ENCODE data around the gene ROPN1.
A peak's percentile ranks its signal among the peaks of the same experiment; 100 is the strongest.
"Not testable (repeated sequence)": the region's sequence is repeated elsewhere in the genome, so short reads cannot be mapped to it uniquely, and the experiment has no call there.

The ROPN1 gene

GRCh38 chr3:123997543-123997942 is 5.6 kb upstream of the ROPN1 start:
- ATAC-seq (no peak), DNase-seq (no peak)

DNA sequence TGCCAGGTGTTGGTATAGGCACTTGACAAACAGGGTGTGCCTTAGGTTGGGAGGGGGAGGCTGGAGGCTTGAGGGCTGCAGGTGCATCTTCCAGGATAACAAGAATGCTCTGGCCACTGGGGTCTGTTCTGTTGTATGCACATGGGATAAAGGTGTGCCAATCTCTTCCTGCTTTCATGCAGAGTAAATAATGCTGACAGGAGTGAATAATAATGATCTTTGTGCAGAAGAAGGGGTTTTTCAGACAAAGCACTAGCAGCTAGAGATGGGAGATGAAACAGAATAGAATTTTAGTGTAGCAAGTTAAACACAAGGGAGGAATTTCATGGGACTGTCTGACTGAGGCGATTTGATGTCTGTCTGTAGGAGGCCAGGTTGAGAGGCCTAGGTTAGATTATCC is 1.9 kb upstream of the ROPN1 start:
- ATAC-seq (no peak), DNase-seq (no peak)

GRCh38 chr3:123986427-123986826 is 5.5 kb downstream of the ROPN1 start:
- ATAC-seq (no peak), DNase-seq (no peak)

DNA sequence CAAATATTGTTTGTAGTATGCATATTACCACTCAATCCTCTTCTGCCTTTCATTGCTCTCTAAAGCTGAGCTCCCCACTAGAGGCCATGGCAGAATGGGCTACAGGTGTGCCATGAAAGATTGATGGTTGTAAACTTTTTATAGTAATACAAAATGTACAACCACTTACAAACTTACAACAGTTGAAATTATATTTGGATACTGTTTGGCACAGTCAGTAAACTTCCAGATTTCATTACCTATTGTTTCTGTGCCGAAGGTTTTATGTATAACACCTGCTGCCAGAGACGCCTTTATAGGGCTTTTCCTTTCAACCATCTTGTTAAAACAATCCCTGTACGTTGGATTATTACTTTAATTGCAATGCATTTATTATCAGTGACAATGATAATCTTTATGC is 7.0 kb downstream of the ROPN1 start:
- ATAC-seq (no peak), DNase-seq (no peak)

DNA sequence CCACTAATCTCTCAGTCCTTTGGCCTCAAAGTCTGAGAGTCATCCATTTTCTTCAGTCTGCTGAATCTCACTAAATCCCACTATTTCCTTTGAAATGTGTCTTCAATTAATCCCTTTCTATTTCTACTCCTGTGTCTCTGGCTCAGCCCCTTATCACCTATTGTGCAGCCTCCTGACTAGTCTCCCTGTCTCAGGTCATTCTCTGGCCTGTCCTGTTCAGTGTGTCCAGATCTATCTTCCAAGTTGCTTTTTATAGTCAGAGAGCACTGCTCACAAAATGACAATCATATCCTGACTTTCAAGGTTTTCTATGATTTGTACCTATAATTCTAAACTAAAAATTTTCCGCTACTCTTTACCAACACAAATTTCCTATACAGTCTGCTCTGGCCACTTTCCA is 7.6 kb downstream of the ROPN1 start:
- no peak for ATAC-seq
- no peak for DNase-seq

DNA sequence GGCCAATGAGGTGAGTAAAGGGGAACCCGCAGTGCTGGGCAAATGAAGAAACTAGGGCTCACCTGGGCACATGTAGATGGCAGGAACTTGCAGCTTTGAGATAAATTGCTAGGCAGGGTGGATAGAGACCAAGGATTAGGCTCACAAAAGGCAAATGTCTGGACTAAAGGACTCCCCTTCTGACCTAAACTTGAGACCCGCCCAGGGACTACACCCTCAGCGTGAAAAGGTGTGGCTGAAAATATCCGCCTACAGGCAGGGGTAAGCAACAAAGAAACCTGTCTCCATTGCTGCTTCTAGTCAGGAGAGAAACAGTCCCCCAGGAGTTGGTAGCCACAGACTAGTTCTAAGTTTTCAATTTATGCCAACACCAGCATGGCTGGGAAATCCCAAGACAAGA is 10.6 kb downstream of the ROPN1 start:
- ATAC-seq = not testable (repeated sequence)

GRCh38 chr3:123980539-123980938 is 11.4 kb downstream of the ROPN1 start:
- ATAC-seq (no peak), DNase-seq (no peak)

More for the DNA sequence above, 10.6 kb downstream of the ROPN1 start:
- not testable (repeated sequence) for DNase-seq

- ATAC-seq = peak; percentile 79
Measured at GRCh38 chr3:123979525-123980501, 12.1 kb downstream of the ROPN1 start.

GRCh38 chr3:123976904-123977303 is 15.0 kb downstream of the ROPN1 start:
- ATAC-seq, DNase-seq: not testable (repeated sequence)

More at GRCh38 chr3:123979525-123980501, 12.1 kb downstream of the ROPN1 start:
- peak; percentile 22 for DNase-seq

DNA sequence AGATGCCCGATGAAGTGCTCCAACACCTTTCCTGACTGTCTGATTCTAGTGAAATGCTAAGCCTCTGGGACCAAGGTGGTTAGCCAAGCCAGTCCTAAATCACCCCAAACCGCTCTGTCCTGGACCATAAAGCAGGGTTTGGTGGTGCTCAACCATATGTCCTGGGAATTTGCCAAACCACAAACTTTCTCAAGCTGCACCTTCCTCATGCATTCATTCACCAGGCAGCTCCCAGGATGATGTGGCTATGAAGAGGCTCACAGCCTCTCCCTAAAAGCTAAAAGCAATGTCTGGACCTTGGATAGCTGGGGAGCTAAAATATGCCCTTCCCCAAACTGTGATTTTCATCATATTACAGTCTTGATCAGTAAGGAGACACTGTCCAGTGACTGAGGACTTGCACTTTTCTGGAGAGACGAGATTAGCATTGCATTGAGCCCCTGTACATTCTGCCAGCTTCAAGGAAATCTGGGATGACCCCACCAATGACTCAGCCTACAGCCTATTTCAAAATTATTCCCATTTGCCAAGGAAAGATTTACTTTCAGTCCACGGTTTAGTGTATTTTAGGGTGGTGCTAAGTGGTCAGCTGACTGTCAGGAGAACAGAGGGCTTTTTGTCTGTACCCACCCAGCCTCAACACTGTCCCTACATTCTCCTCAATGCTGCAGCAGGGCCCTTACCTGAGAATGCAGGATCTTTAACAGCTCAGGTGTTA is 15.6 kb downstream of the ROPN1 start:
- not testable (repeated sequence) for ATAC-seq, DNase-seq

DNA sequence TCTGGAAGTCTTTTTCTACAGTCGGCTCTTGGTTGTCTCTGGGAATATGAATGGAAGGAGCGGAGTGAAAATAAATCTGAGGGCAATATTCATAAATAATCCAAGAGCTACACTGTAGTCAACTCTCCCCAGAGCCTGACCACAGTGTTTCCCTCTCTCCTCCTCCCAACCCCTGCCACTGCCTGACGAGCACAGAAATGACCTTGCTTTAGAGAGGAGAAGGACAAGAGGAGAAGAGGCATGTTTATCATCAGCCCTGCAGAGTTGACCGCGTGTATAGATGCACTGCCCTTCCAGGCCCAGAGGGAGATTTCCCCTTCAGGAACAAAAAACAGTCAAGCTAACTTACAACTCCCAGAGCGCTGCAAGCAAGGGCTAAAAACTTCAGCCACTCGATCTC is 16.9 kb downstream of the ROPN1 start:
- ATAC-seq, DNase-seq: not testable (repeated sequence)

DNA sequence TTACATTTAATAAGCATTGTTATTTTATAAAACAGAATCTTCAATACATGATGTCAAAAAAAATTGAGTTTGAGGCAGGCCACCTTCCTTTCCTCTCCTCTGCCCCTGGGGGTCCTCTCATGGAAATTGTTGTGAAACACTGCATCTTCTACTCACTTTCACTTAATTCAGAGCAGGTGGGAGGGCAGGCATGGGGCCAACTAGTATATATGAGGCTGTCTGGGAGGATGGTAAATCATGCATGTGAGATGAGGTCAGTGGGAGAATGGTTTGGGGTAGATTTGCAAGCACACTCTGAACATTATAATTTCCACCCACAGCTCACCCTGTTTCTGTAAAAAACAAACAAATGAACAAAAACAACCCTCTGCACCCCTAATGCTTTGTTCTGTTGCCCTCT is 20.5 kb downstream of the ROPN1 start:
- DNase-seq = no peak
- no peak for ATAC-seq

DNA sequence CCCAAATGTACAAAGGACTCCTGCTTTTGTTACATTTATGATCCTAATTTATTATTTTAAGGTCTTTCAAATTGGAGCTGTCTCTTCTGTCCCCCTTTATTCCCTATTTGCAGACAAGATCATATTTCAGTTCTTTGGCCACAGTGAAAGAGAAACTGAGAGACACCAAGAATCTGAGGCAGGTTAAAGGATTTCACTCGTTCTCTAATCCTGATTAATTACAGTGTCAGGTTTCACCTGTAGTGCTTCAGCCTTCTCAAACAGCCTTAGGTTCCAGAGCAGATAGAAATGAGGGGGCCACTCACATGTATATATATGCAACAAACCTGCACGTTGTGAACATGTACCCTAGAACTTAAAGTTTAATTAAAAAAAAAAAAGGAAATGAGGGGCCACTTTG is 24.7 kb downstream of the ROPN1 start:
- not testable (repeated sequence) for DNase-seq, ATAC-seq

GRCh38 chr3:123966799-123967198 is 25.1 kb downstream of the ROPN1 start:
- ATAC-seq = peak; percentile 32
- not testable (repeated sequence) for DNase-seq

DNA sequence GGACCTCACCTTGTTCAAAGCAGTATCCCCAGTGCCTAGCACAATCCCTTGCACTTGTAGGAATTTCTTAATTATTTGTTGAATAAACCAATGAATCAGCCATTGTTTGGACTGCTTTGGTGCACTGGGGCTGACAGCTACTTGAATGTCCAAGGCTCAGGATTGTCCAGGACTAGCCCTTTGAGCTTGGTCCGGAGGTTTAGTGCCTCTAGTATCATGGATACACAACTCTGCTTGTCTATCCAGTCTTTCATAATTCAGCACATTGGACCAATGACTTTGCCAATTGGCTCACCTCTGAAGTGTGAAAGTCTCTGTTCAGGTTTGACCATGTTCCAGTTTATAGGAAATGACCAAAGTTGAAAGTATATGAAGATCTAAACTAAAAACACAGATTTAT is 27.1 kb downstream of the ROPN1 start:
- not testable (repeated sequence) for ATAC-seq, DNase-seq

DNA sequence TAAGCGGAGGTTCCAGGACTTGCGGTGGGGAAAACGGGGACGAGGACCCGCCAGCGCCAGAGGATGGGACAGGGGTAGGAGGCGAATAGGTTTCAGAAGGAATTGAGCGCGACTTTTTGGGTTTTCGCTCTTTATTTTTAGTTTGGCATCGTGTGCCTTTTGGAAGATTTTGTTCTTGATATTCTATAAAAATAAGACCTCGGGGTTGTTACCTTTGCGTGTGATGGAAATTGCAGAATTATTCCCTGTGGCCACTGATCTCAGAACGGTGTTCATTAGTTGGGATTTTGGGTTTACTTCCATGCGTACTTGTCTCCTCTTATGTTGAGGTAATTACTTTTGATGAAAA is 30.4 kb downstream of the ROPN1 start:
- no peak for DNase-seq
- ATAC-seq = no peak

DNA sequence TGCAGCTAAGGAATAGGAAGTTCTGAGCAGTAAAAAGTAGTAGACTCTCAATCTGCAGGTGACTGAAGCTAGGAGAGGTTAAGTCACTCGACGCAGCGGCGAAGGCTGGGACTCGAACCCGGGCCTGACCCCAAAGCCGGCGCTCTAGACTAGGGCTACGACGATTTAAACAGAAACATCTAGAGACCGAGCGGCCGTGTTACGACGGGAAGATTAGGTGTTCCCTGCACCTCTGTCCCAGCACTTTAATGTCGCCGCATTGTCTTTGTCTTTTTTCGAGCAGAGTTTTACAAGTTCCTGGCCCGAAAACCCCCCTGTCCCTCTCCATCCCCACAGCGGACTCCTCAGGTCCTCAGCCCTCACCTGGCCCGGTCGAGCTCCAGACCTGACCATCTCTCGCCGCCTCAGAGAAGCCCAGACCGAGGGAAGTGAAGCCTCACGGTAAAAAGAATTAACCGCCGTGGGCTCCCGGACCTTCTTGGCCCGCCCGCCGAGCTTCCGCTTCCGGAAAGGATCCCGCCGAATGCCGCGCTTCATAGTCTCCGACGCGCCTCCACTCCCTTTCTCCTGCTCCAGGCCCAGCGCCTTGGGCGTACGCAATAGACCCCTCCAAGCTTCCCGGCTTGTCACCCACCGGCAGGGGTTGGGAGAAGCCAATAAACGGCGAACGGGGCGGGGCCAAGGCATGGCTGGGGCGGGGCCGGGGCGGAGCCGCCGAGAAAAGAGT is 31.0 kb downstream of the ROPN1 start, which contains the start of gene CCDC14:
CCDC14 (minus strand) TSS at position 449 of the 727 bp plus-strand sequence; CDS start at position 393, 56 bp downstream.
- peak; percentile 99 for ATAC-seq

DNA sequence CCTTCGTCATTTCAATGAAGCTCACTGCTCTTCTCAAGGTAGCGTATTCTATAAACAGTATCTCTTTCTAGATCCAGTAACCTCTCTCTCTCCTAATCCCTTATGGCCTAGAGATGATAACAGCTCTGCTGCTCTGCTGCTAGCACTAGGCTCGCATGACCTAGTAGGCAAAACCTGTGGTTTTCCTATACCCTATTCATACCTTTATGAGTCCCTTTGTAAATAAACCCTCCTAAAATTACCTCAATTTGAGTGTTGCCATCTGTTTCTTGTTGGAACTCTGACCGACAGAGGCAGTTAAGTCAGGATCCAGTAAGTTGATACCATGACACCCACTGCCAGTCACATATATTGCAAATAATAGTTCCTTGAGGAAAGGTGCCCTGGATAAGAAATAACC is 38.2 kb downstream of the ROPN1 start:
- no peak for ATAC-seq
- DNase-seq = no peak

More for the DNA sequence above, 31.0 kb downstream of the ROPN1 start, which contains the start of gene CCDC14:
- DNase-seq = peak; percentile 85

DNA sequence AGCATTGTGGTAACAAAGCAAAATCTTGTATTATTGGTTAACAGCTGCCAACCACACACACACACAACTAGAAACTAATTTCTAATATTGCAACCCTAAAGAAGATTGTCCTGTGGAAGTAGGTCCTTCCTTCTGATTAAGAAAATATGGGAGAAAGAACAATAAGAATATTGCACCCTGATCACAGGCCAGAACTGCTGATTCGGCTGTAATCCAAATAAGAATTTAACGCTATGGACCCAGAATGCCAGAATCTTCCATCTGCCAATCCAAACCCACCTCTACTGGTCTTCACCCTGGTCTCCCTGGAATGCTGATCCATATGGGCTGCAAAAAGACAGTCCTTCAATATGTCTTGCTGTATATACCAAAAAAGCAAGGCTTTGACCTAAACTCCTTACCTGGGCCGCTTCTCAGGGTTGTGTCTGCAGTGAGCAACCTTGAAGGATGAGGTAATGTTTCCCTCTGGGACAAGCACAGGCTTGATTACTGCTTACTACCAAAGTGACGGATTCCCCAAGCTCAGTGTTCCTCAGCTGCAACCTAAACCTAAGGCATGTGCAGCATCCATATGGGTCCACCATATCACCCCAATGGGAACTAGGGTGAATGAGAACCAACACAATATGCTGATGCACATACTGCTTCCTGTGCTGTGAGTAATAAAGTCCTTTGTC is 38.9 kb downstream of the ROPN1 start:
- ATAC-seq = no peak
- no peak for DNase-seq

GRCh38 chr3:123951522-123952447 is 40.1 kb downstream of the ROPN1 start:
- no peak for ATAC-seq
- no peak for DNase-seq
